SK-N-SH (cell line): ENCODE results near the gene TMCC2. TPM values are rescaled to one million over a fixed set of nuclear protein-coding genes. Genes with fewer than 3 reads are reported as not detected.

ENCODE experiments used
- CTCF ChIA-PET: fragments of 300-600, 350-600 bp; formaldehyde crosslinking; extraction: SDS; loops from one replicate; lab custom pipeline; 2021; lab: Yijun Ruan, JAX
- POLR2A ChIA-PET: fragments of 350-600 bp; sonication (Branson Sonifier 250); formaldehyde crosslinking; extraction: SDS; loops from one replicate; lab custom pipeline; 2020; ENCODE audit warnings: antibody characterized with exemption, inconsistent platforms; lab: Yijun Ruan, JAX
- DNase-seq: peaks from one replicate; pipeline ENCODE4 v3.0.0; 2012
- H2AFZ ChIP-seq: fragments of 200-600 bp; sonication (generic); 2 replicates; pipeline ENCODE4 v1.8.1; 2016; ENCODE audit warnings: antibody characterized with exemption, mild to moderate bottlenecking, low read depth
- H3F3A ChIP-seq: fragments of 200-600 bp; sonication (generic); replicated peaks from 2 replicates; pipeline ENCODE3; 2016; ENCODE audit warnings: antibody characterized with exemption, mild to moderate bottlenecking; ENCODE audit not compliant: insufficient read depth
- H3K27ac ChIP-seq, 2 experiments: fragments of 200-500 bp in 1 of 2; fragments of 200-600 bp in 1 of 2; sonication (Bioruptor generic) in 1 of 2; sonication (generic), shearing (Covaris generic) in 1 of 2; 2 replicates each; pipeline versions ENCODE4 v1.5.1 to v1.6.1; 2014 to 2016; ENCODE audit warnings: low read depth in 2 of 2, inconsistent platforms in 1 of 2, low read length in 1 of 2, mild to moderate bottlenecking in 1 of 2, mixed read lengths in 1 of 2
- H3K27me3 ChIP-seq: fragments of 200-600 bp; sonication (generic), shearing (Covaris generic); 2 replicates; pipeline ENCODE4 v1.6.1; 2016; ENCODE audit warnings: mixed run types; ENCODE audit not compliant: insufficient read depth
- H3K36me3 ChIP-seq, 2 experiments: fragments of 200-500 bp in 1 of 2; fragments of 200-600 bp in 1 of 2; sonication (Bioruptor generic) in 1 of 2; sonication (generic) in 1 of 2; replicated peaks in 1 of 2; 2 replicates each; pipeline versions ENCODE3 to v1.5.1; 2014 to 2016; ENCODE audit warnings: low read length in 1 of 2, mild to moderate bottlenecking in 1 of 2; ENCODE audit not compliant: insufficient read depth in 2 of 2, control insufficient read depth in 1 of 2
- H3K4me1 ChIP-seq, 2 experiments: fragments of 200-500 bp in 1 of 2; fragments of 200-600 bp in 1 of 2; sonication (Bioruptor generic) in 1 of 2; sonication (generic), shearing (Covaris generic) in 1 of 2; 2 replicates each; pipeline versions ENCODE4 v1.5.1 to v1.6.1; 2014 to 2016; ENCODE audit warnings: low read depth in 1 of 2, low read length in 1 of 2, mixed run types in 1 of 2; ENCODE audit not compliant: insufficient read depth in 2 of 2, control insufficient read depth in 1 of 2
- H3K4me2 ChIP-seq: fragments of 200-600 bp; sonication (generic), shearing (Covaris generic); 2 replicates; pipeline ENCODE4 v1.6.1; 2017; ENCODE audit warnings: mixed run types
- H3K4me3 ChIP-seq, 2 experiments: fragments of 200-500 bp in 1 of 2; fragments of 200-600 bp in 1 of 2; sonication (Bioruptor generic) in 1 of 2; sonication (generic), shearing (Covaris generic) in 1 of 2; 2 replicates each; pipeline versions ENCODE4 v1.5.1 to v1.8.1; 2014 to 2016; ENCODE audit warnings: low read depth in 2 of 2, inconsistent platforms in 1 of 2, low read length in 1 of 2, mild to moderate bottlenecking in 1 of 2, mixed read lengths in 1 of 2, moderate library complexity in 1 of 2
- H3K79me2 ChIP-seq: fragments of 200-600 bp; sonication (generic); 2 replicates; pipeline ENCODE4 v1.8.1; 2017; ENCODE audit warnings: mild to moderate bottlenecking; ENCODE audit not compliant: insufficient read depth
- H3K9ac ChIP-seq: fragments of 200-600 bp; sonication (generic); 2 replicates; pipeline ENCODE4 v1.6.1; 2017; ENCODE audit warnings: mixed run types
- H3K9me2 ChIP-seq: fragments of 200-600 bp; sonication (generic); 2 replicates; pipeline ENCODE4 v1.6.1; 2017; ENCODE audit warnings: mixed run types
- H3K9me3 ChIP-seq: fragments of 200-600 bp; sonication (generic); 2 replicates; pipeline ENCODE4 v1.6.1; 2017; ENCODE audit warnings: mixed run types, mild to moderate bottlenecking, moderate library complexity
- H4K20me1 ChIP-seq: fragments of 200-600 bp; sonication (generic); 2 replicates; pipeline ENCODE4 v1.6.1; 2017; ENCODE audit warnings: mild to moderate bottlenecking, mixed run types; ENCODE audit not compliant: insufficient read depth
- CHD2 ChIP-seq: fragments of 150-350 bp; IDR thresholded peaks from 2 replicates; pipeline ENCODE4 v1.6.1; 2018; ENCODE audit warnings: low read length; ENCODE audit not compliant: partially characterized antibody
- EP300 ChIP-seq, 2 experiments: IDR thresholded peaks; 2 replicates each; pipeline versions ENCODE4 v1.4.0 to v1.6.1; 2012; ENCODE audit warnings: borderline replicate concordance in 1 of 2, low read depth in 1 of 2, low read length in 1 of 2
- FOSL2 ChIP-seq: IDR thresholded peaks from 2 replicates; pipeline ENCODE4 v1.4.0; 2012; ENCODE audit warnings: low read depth, mild to moderate bottlenecking, moderate library complexity, borderline replicate concordance
- GABPA ChIP-seq: IDR thresholded peaks from 2 replicates; pipeline ENCODE4 v1.4.0; 2012; ENCODE audit warnings: low read depth, mild to moderate bottlenecking
- MEF2A ChIP-seq: IDR thresholded peaks from 2 replicates; pipeline ENCODE4 v1.4.0; 2012; ENCODE audit warnings: low read depth, borderline replicate concordance
- NFIC ChIP-seq: IDR thresholded peaks from 2 replicates; pipeline ENCODE4 v1.4.0; 2012; ENCODE audit warnings: borderline replicate concordance
- RAD21 ChIP-seq: IDR thresholded peaks from 2 replicates; pipeline ENCODE4 v1.6.1; 2012; ENCODE audit warnings: mild to moderate bottlenecking, low read length
- RCOR1 ChIP-seq: fragments of 150-350 bp; IDR thresholded peaks from 2 replicates; pipeline ENCODE4 v1.6.1; 2017; ENCODE audit warnings: antibody characterized with exemption, low read length
- SMC3 ChIP-seq: IDR thresholded peaks from 2 replicates; pipeline ENCODE4 v1.6.1; 2012; ENCODE audit warnings: low read depth, low read length, improper control_type of control experiment
- TCF12 ChIP-seq: IDR thresholded peaks from 2 replicates; pipeline ENCODE4 v1.4.0; 2012
- YY1 ChIP-seq: IDR thresholded peaks from 2 replicates; pipeline ENCODE4 v1.4.0; 2012; ENCODE audit warnings: low read depth, mild to moderate bottlenecking
- WGBS: methylation state at CpG from one replicate; pipeline ENCODE4 v1.1.6; 2017; ENCODE audit warnings: low lambda C conversion rate; 5-methylcytosine and 5-hydroxymethylcytosine counted together
- polyA plus RNA-seq, 3 experiments: library from polyadenylated mRNA; depleted of rRNA; stranded (reverse); fragments of >200 nt; gene quantifications; 2 replicates each; pipeline ENCODE4 v1.2.3, GENCODE V29; 2012
- TF ChIP-seq, protein P1 (sequence below): IDR thresholded peaks from 2 replicates; pipeline ENCODE4; 2012
- TF ChIP-seq, protein P2 (sequence below): fragments of 200-600 bp; sonication (generic); IDR thresholded peaks from 2 replicates; pipeline ENCODE4 v1.6.1; 2017; ENCODE audit warnings: antibody characterized with exemption, mild to moderate bottlenecking, moderate library complexity
- TF ChIP-seq, protein P3 (sequence below): fragments of 150-350 bp; IDR thresholded peaks from 2 replicates; pipeline ENCODE4 v1.6.1; 2017; ENCODE audit warnings: antibody characterized with exemption, low read length, low read depth, borderline replicate concordance

The TMCC2 gene
- polyA plus RNA-seq, 1 of the 3 experiments (the other 2 are of a cell fraction), result 6.0 TPM

DNA sequence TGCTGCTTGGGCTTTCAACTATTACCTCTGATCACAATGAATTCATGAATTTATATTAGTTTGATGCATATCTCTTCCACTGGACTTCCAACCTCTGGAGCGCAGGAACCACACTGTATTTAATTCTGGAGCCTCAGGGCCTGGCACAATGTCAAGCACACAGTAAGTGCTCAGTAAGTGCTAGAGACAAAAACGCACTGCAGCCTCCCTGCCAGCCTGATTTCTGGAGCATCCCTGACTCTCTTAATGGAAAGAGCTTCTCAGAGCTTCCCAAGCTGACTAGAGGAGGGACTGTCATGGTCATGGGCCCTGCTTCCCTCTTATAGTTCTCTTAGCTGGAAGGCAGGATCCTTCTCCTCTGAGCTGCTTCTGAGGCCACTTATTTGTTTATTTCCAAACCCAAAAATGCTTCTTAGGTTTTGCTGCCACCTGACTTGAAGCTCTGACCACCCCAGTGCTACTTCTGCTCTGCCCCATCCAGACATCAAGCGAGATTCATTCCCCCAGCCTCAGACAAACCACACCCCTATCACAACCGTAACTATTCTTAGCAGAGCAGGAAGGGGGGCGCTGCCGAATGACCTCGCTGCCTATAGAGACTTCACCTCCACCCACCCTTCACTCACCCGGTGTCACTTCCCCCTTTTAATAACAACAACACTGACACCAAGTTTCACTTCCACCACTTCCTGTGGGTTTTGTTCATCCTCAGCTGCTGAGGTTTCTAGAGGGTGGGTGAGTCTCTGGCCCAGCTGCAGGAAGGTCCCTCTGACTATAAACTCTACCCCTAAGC, 60.2 kb downstream of the TMCC2 start:
- Histone ChIP-seq H3K27ac (peak overlapping the region in 1 of 2 experiments; percentile 10; a peak in 2 of 4 replicates), H3K9ac (no peak overlapping the region), H4K20me1 (no peaks in the 10 kb centered on the region)
- DNase-seq, result no peak
- no peak for TF ChIP-seq CHD2
- 0 out of 2 replicates have a peak, but pooled peaks have one; percentile 19 for TF ChIP-seq MEF2A
- TF ChIP-seq, all 33 proteins: peak for 1
- ChIA-PET POLR2A (no interaction called here), CTCF (interaction anchor here (0.8 to 38.3 kb wide), 5 partner anchors 12 to 66 kb away, joined by 3 to 1368 read pairs (median 6); partner anchors contain the start of gene NUAK2)
- Histone ChIP-seq H3K4me3 (no peak overlapping the region), H3K4me2 (no peak overlapping the region), H3K79me2 (no peaks in the 10 kb centered on the region), H3K4me1 (peaks cover 8 to 33% of the 10 kb centered on the region in 2 experiments; a peak in 3 of 4 replicates), H3K27me3 (no peaks in the 10 kb centered on the region), H2AFZ (peak overlapping the region; percentile 12), H3K36me3 (no peaks in the 10 kb centered on the region), H3K9me3 (no peaks in the 10 kb centered on the region), H3F3A (peaks cover 17% of the 10 kb centered on the region), H3K9me2 (no peaks in the 10 kb centered on the region)
- WGBS, result 60% methylated on average over 8 of the region's 8 CpGs

DNA sequence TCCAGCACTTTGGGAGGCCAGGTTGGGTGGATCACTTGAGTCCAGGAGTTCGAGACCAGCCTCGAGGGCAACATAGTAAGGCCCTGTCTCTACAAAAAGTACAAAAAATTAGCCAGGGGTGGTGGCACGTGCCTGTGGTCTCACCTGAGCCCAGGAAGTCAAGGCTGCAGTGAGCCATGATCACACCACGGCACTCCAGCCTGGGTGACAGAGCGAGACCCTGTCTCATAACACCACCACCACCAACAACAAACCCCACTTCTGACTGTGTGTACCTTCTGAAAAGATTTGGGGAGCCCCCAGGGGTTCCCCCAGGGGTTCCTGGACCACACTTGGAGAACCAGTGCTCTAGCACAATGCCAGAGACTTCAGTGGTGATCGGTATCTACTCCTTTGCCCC, 63.9 kb downstream of the TMCC2 start:
- H2AFZ ChIP-seq, result no peak overlapping the region
- 92% methylated on average over 6 of the region's 6 CpGs for WGBS
- H3K4me2 ChIP-seq, result no peak overlapping the region
- H3F3A ChIP-seq, result peaks cover 27% of the 10 kb centered on the region
- no peak overlapping the region for H3K9ac ChIP-seq
- ChIA-PET POLR2A (no interaction called here), CTCF (interaction anchor here (46.8 kb wide), 1 partner anchor 20 kb away, joined by 1368 read pairs; no protein-coding TSS in a partner anchor)
- no peaks in the 10 kb centered on the region for H3K9me3 ChIP-seq
- no peaks in the 10 kb centered on the region for H3K27me3 ChIP-seq
- no peaks in the 10 kb centered on the region for H3K9me2 ChIP-seq
- no peak overlapping the region for H3K27ac ChIP-seq
- H3K79me2 ChIP-seq, result no peaks in the 10 kb centered on the region
- no peak overlapping the region for H3K4me3 ChIP-seq
- H3K4me1 ChIP-seq, result peaks cover 0 to 33% of the 10 kb centered on the region in 2 experiments; a peak in 3 of 4 replicates
- DNase-seq, result no peak
- H3K36me3 ChIP-seq, result no peaks in the 10 kb centered on the region
- no peaks in the 10 kb centered on the region for H4K20me1 ChIP-seq
- no peak for TF ChIP-seq TCF12
- TF ChIP-seq NFIC, result no peak
- TF ChIP-seq RCOR1, result no peak
- TF ChIP-seq, protein P1, sequence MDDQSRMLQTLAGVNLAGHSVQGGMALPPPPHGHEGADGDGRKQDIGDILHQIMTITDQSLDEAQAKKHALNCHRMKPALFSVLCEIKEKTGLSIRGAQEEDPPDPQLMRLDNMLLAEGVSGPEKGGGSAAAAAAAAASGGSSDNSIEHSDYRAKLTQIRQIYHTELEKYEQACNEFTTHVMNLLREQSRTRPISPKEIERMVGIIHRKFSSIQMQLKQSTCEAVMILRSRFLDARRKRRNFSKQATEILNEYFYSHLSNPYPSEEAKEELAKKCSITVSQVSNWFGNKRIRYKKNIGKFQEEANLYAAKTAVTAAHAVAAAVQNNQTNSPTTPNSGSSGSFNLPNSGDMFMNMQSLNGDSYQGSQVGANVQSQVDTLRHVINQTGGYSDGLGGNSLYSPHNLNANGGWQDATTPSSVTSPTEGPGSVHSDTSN, result no peak
- TF ChIP-seq, protein P2, sequence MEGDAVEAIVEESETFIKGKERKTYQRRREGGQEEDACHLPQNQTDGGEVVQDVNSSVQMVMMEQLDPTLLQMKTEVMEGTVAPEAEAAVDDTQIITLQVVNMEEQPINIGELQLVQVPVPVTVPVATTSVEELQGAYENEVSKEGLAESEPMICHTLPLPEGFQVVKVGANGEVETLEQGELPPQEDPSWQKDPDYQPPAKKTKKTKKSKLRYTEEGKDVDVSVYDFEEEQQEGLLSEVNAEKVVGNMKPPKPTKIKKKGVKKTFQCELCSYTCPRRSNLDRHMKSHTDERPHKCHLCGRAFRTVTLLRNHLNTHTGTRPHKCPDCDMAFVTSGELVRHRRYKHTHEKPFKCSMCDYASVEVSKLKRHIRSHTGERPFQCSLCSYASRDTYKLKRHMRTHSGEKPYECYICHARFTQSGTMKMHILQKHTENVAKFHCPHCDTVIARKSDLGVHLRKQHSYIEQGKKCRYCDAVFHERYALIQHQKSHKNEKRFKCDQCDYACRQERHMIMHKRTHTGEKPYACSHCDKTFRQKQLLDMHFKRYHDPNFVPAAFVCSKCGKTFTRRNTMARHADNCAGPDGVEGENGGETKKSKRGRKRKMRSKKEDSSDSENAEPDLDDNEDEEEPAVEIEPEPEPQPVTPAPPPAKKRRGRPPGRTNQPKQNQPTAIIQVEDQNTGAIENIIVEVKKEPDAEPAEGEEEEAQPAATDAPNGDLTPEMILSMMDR, result no peak
- no peak for TF ChIP-seq RAD21
- TF ChIP-seq GABPA, result no peak
- TF ChIP-seq YY1, result no peak
- TF ChIP-seq FOSL2, result no peak
- TF ChIP-seq, protein P3, sequence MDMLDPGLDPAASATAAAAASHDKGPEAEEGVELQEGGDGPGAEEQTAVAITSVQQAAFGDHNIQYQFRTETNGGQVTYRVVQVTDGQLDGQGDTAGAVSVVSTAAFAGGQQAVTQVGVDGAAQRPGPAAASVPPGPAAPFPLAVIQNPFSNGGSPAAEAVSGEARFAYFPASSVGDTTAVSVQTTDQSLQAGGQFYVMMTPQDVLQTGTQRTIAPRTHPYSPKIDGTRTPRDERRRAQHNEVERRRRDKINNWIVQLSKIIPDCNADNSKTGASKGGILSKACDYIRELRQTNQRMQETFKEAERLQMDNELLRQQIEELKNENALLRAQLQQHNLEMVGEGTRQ, result no peak
- TF ChIP-seq SMC3, result no peak
- TF ChIP-seq EP300 (IDR thresholded peaks at IDR 0.05; ENCODE audit: borderline replicate concordance in 1 of 2, low read depth in 1 of 2, low read length in 1 of 2), result no peak
